IPS-18a (cell line): Measurements from ENCODE around the gene CCDC92B.

Source experiments
- H3K27ac ChIP-seq: one replicate; pipeline ENCODE4 v1.5.1; 2013; ENCODE audit warnings: low read length
- H3K27me3 ChIP-seq: one replicate; pipeline ENCODE4 v1.6.1; 2013; ENCODE audit warnings: mild to moderate bottlenecking, low read length; ENCODE audit not compliant: control insufficient read depth, insufficient read depth
- H3K36me3 ChIP-seq: one replicate; pipeline ENCODE4 v1.6.1; 2013; ENCODE audit warnings: low read depth, low read length; ENCODE audit not compliant: control insufficient read depth
- H3K4me1 ChIP-seq: one replicate; pipeline ENCODE4 v1.6.1; 2013; ENCODE audit warnings: low read depth, low read length; ENCODE audit not compliant: control insufficient read depth
- H3K4me3 ChIP-seq: one replicate; pipeline ENCODE4 v1.5.1; 2013; ENCODE audit warnings: low read length
- H3K9ac ChIP-seq: one replicate; pipeline ENCODE4 v1.6.1; 2013; ENCODE audit warnings: mild to moderate bottlenecking, low read length, moderate library complexity
- H3K9me3 ChIP-seq: one replicate; pipeline ENCODE4 v1.6.1; 2013; ENCODE audit warnings: low read depth, low read length; ENCODE audit not compliant: control insufficient read depth

Gene CCDC92B

DNA sequence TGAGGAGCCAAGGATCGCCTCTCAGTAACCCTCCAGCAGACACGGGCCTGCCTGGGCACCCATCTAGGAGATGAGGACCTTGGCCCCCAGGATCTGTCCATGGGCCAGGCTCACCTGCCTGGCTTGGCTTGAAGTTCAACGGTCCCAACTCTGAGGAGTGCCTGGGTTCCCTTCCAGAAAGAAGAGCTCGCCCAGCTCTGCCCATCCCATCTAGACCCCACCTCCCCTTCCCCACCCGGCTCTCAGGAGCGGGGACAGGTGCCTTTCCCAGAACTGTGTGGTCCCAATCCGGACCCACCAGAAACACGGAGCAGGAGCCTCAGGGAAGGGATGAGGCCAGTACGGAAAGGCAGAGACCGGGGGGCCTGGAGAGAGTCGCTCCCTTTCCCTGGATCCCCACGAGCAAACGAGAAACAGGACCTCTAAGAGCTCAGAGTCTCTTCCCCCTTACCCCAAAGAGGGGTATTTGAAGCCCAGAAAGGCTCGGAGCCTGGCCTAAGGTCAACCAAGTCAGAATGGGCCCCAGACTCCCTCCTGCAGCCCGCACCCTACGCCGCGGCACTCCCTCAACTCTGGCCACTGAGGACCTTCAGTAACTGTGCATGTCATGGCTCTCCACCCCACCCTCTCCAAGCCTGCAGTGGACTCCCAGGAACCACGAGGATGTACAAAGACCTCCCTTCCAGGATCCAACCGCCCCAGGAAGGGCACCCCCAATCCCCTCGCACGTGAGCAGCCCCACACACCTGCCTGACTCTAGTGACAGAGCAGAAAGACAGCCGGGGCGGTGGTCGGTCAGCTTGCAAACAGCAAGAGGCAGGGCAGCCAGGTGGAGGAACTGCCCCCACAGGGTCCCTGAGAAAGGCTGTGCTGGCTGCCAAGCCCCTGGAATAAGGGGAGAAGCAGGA lies 43.3 kb downstream of the CCDC92B start:
- H3K9ac ChIP-seq: no peak overlapping the region
- no peaks in the 10 kb centered on the region for H3K9me3 ChIP-seq
- H3K27ac ChIP-seq: no peak overlapping the region
- H3K4me3 ChIP-seq: no peak overlapping the region
- peaks cover 11% of the 10 kb centered on the region for H3K27me3 ChIP-seq
- peaks cover 17% of the 10 kb centered on the region for H3K4me1 ChIP-seq
- peaks cover 3% of the 10 kb centered on the region for H3K36me3 ChIP-seq

DNA sequence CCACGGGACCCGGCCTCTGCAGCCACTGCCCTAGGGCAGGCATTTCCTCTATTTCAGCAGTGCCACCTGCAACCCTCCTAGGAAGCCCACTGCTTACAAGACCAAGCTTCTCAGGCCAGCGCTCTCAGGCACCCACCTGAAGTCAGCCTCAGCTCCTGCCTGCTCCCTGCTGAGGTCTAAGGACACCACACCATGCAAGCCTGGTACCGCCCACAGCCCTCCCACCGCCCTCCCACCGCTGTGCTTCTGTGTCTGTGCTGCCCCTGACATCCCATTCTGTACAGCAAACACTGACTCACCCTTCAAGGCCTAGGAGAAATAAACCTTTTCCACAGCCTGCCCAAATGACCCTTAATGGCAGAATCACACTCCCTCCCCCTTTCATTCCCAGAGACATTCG lies 44.2 kb downstream of the CCDC92B start:
- H3K27ac ChIP-seq: no peak overlapping the region
- no peak overlapping the region for H3K4me3 ChIP-seq
- H3K9me3 ChIP-seq: no peaks in the 10 kb centered on the region
- peaks cover 3% of the 10 kb centered on the region for H3K27me3 ChIP-seq
- no peak overlapping the region for H3K9ac ChIP-seq
- peaks cover 11% of the 10 kb centered on the region for H3K4me1 ChIP-seq
- peaks cover 3% of the 10 kb centered on the region for H3K36me3 ChIP-seq

DNA sequence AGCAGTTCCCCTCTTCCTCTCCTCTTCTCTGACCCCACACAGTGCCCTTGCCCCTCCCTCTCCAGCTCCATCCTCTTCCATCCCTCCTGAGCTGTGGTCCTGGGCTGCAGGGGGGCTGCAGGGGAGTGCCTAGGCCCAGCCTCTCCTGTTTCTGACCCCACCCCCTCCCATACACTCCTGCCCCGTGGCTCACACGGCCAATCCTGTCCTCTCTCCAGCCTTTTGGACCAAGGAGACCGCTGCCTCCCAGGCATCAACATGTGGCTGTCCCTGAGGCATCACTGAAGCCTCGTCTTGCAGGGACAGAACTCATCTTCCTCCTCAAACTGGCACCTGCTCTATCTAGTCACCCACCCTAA lies 44.6 kb downstream of the CCDC92B start:
- Histone ChIP-seq H3K4me1 (peaks cover 9% of the 10 kb centered on the region), H3K9me3 (no peaks in the 10 kb centered on the region), H3K27ac (no peak overlapping the region), H3K4me3 (no peak overlapping the region), H3K27me3 (no peaks in the 10 kb centered on the region), H3K9ac (no peak overlapping the region), H3K36me3 (peaks cover 3% of the 10 kb centered on the region)

DNA sequence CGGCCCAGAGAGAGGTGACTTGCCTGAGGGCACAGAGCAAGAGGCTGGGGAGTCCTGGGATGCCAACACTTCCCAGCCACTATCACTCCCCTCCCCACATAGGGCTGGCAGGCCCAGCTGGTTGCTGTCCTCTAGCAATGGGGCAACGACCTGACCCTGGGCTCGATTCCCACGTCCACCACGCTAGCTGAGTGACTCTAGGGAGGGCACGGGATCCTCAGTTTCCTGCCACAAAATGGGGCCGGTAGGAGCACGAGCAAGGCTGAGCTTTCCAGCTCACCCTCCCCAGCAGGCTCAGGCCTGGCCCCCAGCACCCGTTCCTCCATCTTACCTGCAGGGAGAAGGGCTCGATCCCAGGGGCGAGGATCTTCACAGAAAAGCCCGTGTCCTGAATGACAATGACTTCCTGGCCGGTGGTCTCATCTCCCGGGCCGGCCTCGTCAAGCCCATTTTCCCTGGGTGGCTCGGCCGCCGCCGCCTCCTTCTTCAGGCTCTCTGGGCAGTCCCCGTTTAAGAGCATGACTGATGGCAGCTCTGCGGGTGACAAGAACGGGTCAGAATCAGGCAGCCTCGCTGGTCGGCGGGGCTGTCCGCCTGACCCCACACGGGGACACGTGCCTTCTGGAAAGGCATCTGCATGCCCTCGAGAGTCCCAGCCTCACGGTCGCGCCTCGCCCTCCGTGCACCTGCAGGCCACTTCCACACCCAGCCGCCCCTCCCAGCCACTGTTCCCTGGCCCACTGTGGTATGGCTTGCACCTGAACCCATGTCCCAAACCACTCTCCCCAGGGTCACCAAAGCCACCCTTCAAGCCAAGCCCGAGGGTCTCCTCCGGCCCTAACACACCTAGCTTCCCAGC lies 45.2 kb downstream of the CCDC92B start:
- Histone ChIP-seq H3K4me3 (no peak overlapping the region), H3K9ac (no peak overlapping the region), H3K36me3 (peaks cover 3% of the 10 kb centered on the region), H3K27ac (no peak overlapping the region), H3K4me1 (peaks cover 9% of the 10 kb centered on the region), H3K9me3 (no peaks in the 10 kb centered on the region), H3K27me3 (no peaks in the 10 kb centered on the region)

DNA sequence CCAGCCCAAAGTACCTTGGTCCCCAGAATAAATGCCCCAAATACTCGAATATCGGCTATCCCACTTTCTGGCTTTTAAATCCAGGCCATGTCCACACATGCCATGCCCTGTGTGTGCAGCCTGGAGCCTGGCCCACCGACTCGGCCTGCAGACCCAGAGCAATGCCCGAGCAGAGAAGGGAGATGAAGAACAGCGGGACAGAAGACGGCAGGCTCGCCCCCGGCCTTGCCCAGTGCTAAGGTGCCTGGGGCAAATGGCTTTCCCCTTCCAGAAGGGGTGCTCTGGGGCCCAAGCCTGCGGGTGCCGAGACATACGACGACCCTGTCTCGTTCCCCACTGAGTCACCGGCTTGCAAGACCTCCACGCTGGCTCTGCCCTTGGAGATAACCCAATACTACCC lies 45.8 kb downstream of the CCDC92B start:
- Histone ChIP-seq H3K27me3 (no peaks in the 10 kb centered on the region), H3K36me3 (peaks cover 3% of the 10 kb centered on the region), H3K4me3 (no peak overlapping the region), H3K27ac (no peak overlapping the region), H3K4me1 (peaks cover 9% of the 10 kb centered on the region), H3K9ac (no peak overlapping the region), H3K9me3 (no peaks in the 10 kb centered on the region)

DNA sequence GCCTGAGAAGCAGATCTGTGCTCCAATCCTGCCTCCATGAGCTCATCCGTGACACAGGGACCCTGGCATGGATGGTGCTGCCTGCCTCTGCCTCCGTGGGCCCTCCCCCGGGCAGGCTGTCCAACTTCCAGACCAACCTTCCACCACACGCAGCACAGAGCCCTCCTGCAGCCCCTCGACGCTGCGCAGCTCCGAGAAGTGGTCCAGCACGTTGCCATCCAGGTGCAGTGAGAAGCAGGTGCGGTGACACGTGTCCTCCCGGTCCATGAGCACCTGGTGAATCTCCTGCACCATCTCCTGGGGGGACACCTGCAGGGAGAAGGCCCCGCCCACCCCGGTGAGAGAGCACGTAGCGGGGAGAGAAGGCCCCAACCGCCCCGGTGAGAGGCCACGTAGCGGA lies 46.3 kb downstream of the CCDC92B start:
- H3K27me3 ChIP-seq: no peaks in the 10 kb centered on the region
- H3K36me3 ChIP-seq: peaks cover 3% of the 10 kb centered on the region
- no peak overlapping the region for H3K9ac ChIP-seq
- no peak overlapping the region for H3K27ac ChIP-seq
- H3K9me3 ChIP-seq: no peaks in the 10 kb centered on the region
- peaks cover 9% of the 10 kb centered on the region for H3K4me1 ChIP-seq
- no peak overlapping the region for H3K4me3 ChIP-seq

DNA sequence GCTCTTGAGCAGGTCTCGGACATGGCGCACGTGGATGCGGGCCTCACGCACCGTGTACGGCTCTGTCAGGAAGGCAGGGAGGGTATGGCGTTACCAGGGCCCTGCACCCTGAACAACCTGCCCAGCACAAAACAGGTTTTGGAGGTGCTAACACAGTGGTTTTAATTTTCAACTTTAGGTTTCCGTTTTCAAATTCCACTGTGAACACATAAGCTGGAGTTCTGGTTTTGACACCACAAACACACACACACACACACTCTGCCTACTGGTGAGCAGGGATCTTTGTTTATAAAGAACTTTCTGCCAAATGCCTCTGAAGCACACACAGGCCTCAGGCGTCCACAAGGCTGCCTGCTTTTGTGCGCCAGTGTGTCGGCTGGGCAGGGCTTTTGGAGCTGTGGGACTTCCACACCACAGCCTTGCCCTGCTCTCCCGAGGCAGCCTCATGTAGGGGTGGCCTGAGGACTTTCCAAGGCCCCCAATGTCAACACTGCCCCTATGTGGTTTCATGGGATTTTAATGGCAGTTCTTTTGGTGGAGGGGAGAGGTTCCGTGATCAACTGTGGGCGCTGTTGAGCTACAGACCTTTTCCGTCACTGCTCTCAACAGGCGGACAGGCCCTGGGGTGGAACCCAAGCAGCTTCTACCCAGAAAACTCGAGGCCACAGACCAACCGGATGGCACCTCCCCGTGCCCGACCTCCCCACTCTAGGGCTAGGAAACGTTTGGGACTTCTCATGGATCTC lies 47.3 kb downstream of the CCDC92B start:
- H3K36me3 ChIP-seq: peaks cover 3% of the 10 kb centered on the region
- H3K27me3 ChIP-seq: no peaks in the 10 kb centered on the region
- no peak overlapping the region for H3K9ac ChIP-seq
- no peak overlapping the region for H3K27ac ChIP-seq
- no peak overlapping the region for H3K4me3 ChIP-seq
- H3K9me3 ChIP-seq: no peaks in the 10 kb centered on the region
- peaks cover 9% of the 10 kb centered on the region for H3K4me1 ChIP-seq

DNA sequence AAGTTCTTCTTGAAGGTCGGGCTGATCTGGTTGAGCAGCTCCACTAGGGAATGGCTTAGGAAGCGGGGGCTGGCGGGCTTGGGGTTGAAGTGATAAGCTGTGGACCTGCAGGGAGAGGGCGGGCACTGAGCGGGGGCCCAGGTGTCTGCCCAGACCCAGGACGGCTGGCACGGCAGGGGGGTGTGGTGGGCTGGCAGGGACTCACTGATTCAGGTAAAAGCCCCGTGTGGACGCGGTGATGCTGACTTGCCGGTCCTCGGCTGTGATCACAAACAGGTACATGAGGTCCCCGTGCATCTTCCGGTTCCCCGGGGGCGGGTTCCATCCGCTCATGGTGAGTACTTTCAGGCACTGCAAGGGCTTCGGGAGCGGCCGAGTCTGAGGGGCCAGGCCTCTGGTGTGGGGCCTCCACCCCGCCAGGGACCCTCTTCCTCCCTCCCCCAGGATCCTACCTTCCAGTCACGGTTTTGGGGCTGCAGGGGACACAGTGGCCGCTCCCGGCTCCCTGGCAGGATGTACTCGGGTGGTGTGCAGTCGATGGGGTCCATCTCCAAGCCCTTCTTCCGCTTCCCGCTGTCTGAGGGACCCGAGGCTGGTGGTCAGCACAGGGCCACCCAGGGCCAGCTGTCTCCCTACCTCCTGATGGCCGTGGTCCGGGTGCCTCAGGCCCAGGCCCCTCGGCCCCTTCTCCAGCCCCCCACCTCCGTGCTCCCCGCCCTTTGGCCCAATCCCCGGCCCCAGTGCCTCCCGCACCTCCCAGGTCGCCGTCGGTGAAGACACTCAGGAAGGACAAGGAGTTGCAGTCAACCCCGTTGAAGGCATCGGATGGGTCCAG lies 48.1 kb downstream of the CCDC92B start:
- Histone ChIP-seq H3K36me3 (peaks cover 8% of the 10 kb centered on the region), H3K27ac (no peak overlapping the region), H3K9me3 (no peaks in the 10 kb centered on the region), H3K9ac (no peak overlapping the region), H3K4me3 (no peak overlapping the region), H3K4me1 (peaks cover 9% of the 10 kb centered on the region), H3K27me3 (no peaks in the 10 kb centered on the region)

DNA sequence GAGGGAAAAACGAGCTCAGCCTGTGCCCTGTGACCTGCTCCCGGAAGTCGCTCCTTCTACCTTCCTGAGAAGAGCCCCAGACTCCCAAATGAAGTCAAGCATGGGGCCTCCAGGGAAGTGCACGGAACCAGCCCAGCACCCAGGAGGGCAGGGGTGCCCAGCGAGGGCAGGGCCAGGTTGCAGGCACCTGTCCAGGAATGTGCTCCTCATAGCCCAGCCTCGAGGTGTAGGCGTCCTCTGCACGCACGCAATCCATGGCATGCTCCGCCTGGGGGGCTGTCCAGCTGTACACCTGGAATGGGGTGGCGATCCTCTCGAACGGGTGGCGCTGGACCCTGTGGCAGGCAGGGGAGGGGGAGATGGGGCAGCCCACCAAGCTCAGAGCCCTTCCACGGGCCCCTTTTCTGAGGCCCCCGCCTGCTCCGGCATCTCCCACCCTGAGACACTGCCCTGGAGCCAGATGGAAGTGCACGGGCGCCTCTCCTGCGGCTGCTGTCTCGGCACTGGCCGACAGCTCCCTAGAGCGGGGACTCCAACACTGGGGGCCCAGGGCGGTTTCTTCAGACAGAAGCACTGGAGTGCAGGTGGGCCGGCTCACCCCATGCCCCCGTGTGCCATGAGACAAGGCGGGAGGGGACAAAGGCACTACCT lies 48.8 kb downstream of the CCDC92B start:
- H3K27me3 ChIP-seq: no peaks in the 10 kb centered on the region
- H3K36me3 ChIP-seq: peaks cover 14% of the 10 kb centered on the region
- H3K27ac ChIP-seq: no peak overlapping the region
- no peaks in the 10 kb centered on the region for H3K9me3 ChIP-seq
- H3K9ac ChIP-seq: no peak overlapping the region
- H3K4me1 ChIP-seq: peaks cover 9% of the 10 kb centered on the region
- no peak overlapping the region for H3K4me3 ChIP-seq

DNA sequence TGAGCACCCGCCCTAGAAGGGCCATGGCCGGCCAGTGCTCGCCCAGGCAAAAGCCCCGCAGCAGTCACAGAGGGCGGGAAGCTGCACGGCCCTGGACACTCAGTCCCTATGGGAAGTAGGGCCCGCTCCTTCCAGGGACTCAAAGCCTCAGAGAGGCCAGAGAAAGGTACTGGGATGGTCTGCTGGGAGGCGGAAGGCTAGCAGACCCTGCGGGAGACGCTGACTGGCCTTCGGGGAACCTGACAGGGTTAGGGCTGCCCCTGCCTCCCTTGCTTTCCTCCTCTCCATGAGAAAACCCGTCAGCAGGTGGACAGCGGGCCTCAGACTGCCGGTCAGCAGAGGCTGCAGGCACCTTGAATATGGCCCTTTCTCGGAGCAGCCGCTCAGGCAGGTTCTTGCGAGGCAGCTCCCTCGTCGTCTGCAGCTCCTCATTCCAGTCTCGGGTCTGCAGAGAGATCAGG lies 49.4 kb downstream of the CCDC92B start:
- H3K36me3 ChIP-seq: peaks cover 18% of the 10 kb centered on the region
- no peak overlapping the region for H3K27ac ChIP-seq
- peaks cover 5% of the 10 kb centered on the region for H3K4me1 ChIP-seq
- no peaks in the 10 kb centered on the region for H3K9me3 ChIP-seq
- no peaks in the 10 kb centered on the region for H3K27me3 ChIP-seq
- H3K9ac ChIP-seq: no peak overlapping the region
- H3K4me3 ChIP-seq: no peak overlapping the region
